GM10266 (cell line): ENCODE data around the gene DIAPH2.

Experiments used
- DNase-seq: peaks from one replicate; pipeline ENCODE4 v3.0.0; 2012; ENCODE audit errors: extremely low spot score
- CTCF ChIP-seq: IDR thresholded peaks from 2 replicates; pipeline ENCODE4 v1.5.1; 2012; ENCODE audit warnings: mild to moderate bottlenecking, low read depth; ENCODE audit not compliant: control insufficient read depth, insufficient read depth; ENCODE audit errors: missing control alignments

Gene DIAPH2

GRCh38 chrX:96984538-96984937 lies 299.9 kb downstream of the DIAPH2 start:
- TF ChIP-seq CTCF, result no peak
- no peak for DNase-seq

- TF ChIP-seq CTCF, result no peak
- DNase-seq, result no peak
Observed at GRCh38 chrX:96985046-96985445, 300.4 kb downstream of the DIAPH2 start.

- no peak for TF ChIP-seq CTCF
- no peak for DNase-seq
Observed at GRCh38 chrX:96987228-96987627, 302.6 kb downstream of the DIAPH2 start.

- no peak for DNase-seq
- TF ChIP-seq CTCF, result no peak
Observed at GRCh38 chrX:96989830-96990571, 305.4 kb downstream of the DIAPH2 start.

GRCh38 chrX:96994093-96994492 lies 309.5 kb downstream of the DIAPH2 start:
- no peak for TF ChIP-seq CTCF
- no peak for DNase-seq

GRCh38 chrX:96997196-96997595 lies 312.6 kb downstream of the DIAPH2 start:
- no peak for TF ChIP-seq CTCF
- DNase-seq, result no peak

GRCh38 chrX:97000682-97001368 lies 316.2 kb downstream of the DIAPH2 start:
- TF ChIP-seq CTCF, result no peak

More at GRCh38 chrX:97000682-97001368, 316.2 kb downstream of the DIAPH2 start:
- DNase-seq, result no peak
